ENCODE measurements around the gene ZNFX1.

The ZNFX1 gene

GRCh38 chr20:49260218-49260617 is 17.6 kb downstream of the ZNFX1 start:
- DNase-seq (ENCODE audit: low read depth) = no peak
- Histone ChIP-seq H3K4me1 (ENCODE audit: control insufficient read depth, insufficient read depth, low read length) (no peaks in the 10 kb centered on the region), H3K4me3 (ENCODE audit: low read length) (no peak overlapping the region), H3K27me3 (replicated peaks; ENCODE audit: control insufficient read depth, insufficient read depth, low read length) (no peaks in the 10 kb centered on the region), H3K36me3 (ENCODE audit: control insufficient read depth, insufficient read depth, low read length, severe bottlenecking) (peaks cover 92% of the 10 kb centered on the region), H3K9ac (ENCODE audit: low read length) (no peak overlapping the region), H3K9me3 (ENCODE audit: control insufficient read depth, low read length) (no peaks in the 10 kb centered on the region)

GRCh38 chr20:49259799-49260198 is 18.1 kb downstream of the ZNFX1 start:
- Histone ChIP-seq H3K27me3 (replicated peaks; ENCODE audit: control insufficient read depth, insufficient read depth, low read length) (no peaks in the 10 kb centered on the region), H3K36me3 (ENCODE audit: control insufficient read depth, insufficient read depth, low read length, severe bottlenecking) (peaks cover 92% of the 10 kb centered on the region), H3K4me1 (ENCODE audit: control insufficient read depth, insufficient read depth, low read length) (no peaks in the 10 kb centered on the region)

GRCh38 chr20:49259284-49259683 is 18.6 kb downstream of the ZNFX1 start:
- DNase-seq (ENCODE audit: low read depth) = no peak
- Histone ChIP-seq H3K36me3 (ENCODE audit: control insufficient read depth, insufficient read depth, low read length, severe bottlenecking) (peaks cover 92% of the 10 kb centered on the region), H3K9me3 (ENCODE audit: control insufficient read depth, low read length) (no peaks in the 10 kb centered on the region), H3K4me1 (ENCODE audit: control insufficient read depth, insufficient read depth, low read length) (no peaks in the 10 kb centered on the region), H3K9ac (ENCODE audit: low read length) (no peak overlapping the region), H3K4me3 (ENCODE audit: low read length) (no peak overlapping the region), H3K27me3 (replicated peaks; ENCODE audit: control insufficient read depth, insufficient read depth, low read length) (no peaks in the 10 kb centered on the region)

More at GRCh38 chr20:49259799-49260198, 18.1 kb downstream of the ZNFX1 start:
- no peak overlapping the region for H3K9ac ChIP-seq (ENCODE audit: low read length)
- no peaks in the 10 kb centered on the region for H3K9me3 ChIP-seq (ENCODE audit: control insufficient read depth, low read length)
- no peak for DNase-seq (ENCODE audit: low read depth)
- H3K4me3 ChIP-seq (ENCODE audit: low read length) = no peak overlapping the region

- no peak for DNase-seq (ENCODE audit: low read depth)
- Histone ChIP-seq H3K4me3 (ENCODE audit: low read length) (no peak overlapping the region), H3K9me3 (ENCODE audit: control insufficient read depth, low read length) (no peaks in the 10 kb centered on the region), H3K4me1 (ENCODE audit: control insufficient read depth, insufficient read depth, low read length) (no peaks in the 10 kb centered on the region), H3K27me3 (replicated peaks; ENCODE audit: control insufficient read depth, insufficient read depth, low read length) (no peaks in the 10 kb centered on the region), H3K9ac (ENCODE audit: low read length) (no peak overlapping the region), H3K36me3 (ENCODE audit: control insufficient read depth, insufficient read depth, low read length, severe bottlenecking) (peaks cover 92% of the 10 kb centered on the region)
Observed at GRCh38 chr20:49256261-49256660, 21.6 kb downstream of the ZNFX1 start.

GRCh38 chr20:49252556-49253350 is 25.1 kb downstream of the ZNFX1 start:
- no peak overlapping the region for H3K4me3 ChIP-seq (ENCODE audit: low read length)
- H3K9ac ChIP-seq (ENCODE audit: low read length) = no peak overlapping the region
- no peak for DNase-seq (ENCODE audit: low read depth)
- no peaks in the 10 kb centered on the region for H3K9me3 ChIP-seq (ENCODE audit: control insufficient read depth, low read length)
- no peaks in the 10 kb centered on the region for H3K27me3 ChIP-seq (replicated peaks; ENCODE audit: control insufficient read depth, insufficient read depth, low read length)
- H3K36me3 ChIP-seq (ENCODE audit: control insufficient read depth, insufficient read depth, low read length, severe bottlenecking) = peaks cover 99% of the 10 kb centered on the region
- no peaks in the 10 kb centered on the region for H3K4me1 ChIP-seq (ENCODE audit: control insufficient read depth, insufficient read depth, low read length)

GRCh38 chr20:49248879-49249665 is 28.8 kb downstream of the ZNFX1 start:
- peaks cover 94% of the 10 kb centered on the region for H3K36me3 ChIP-seq (ENCODE audit: control insufficient read depth, insufficient read depth, low read length, severe bottlenecking)
- no peaks in the 10 kb centered on the region for H3K4me1 ChIP-seq (ENCODE audit: control insufficient read depth, insufficient read depth, low read length)

GRCh38 chr20:49248301-49248700 is 29.6 kb downstream of the ZNFX1 start:
- H3K27me3 ChIP-seq (replicated peaks; ENCODE audit: control insufficient read depth, insufficient read depth, low read length) = no peaks in the 10 kb centered on the region
- no peak for DNase-seq (ENCODE audit: low read depth)
- H3K4me3 ChIP-seq (ENCODE audit: low read length) = no peak overlapping the region
- no peaks in the 10 kb centered on the region for H3K4me1 ChIP-seq (ENCODE audit: control insufficient read depth, insufficient read depth, low read length)
- no peak overlapping the region for H3K9ac ChIP-seq (ENCODE audit: low read length)
- no peaks in the 10 kb centered on the region for H3K9me3 ChIP-seq (ENCODE audit: control insufficient read depth, low read length)
- H3K36me3 ChIP-seq (ENCODE audit: control insufficient read depth, insufficient read depth, low read length, severe bottlenecking) = peaks cover 94% of the 10 kb centered on the region

More at GRCh38 chr20:49248879-49249665, 28.8 kb downstream of the ZNFX1 start:
- H3K9me3 ChIP-seq (ENCODE audit: control insufficient read depth, low read length) = no peaks in the 10 kb centered on the region
- H3K27me3 ChIP-seq (replicated peaks; ENCODE audit: control insufficient read depth, insufficient read depth, low read length) = no peaks in the 10 kb centered on the region
- H3K9ac ChIP-seq (ENCODE audit: low read length) = no peak overlapping the region
- no peak overlapping the region for H3K4me3 ChIP-seq (ENCODE audit: low read length)
- no peak for DNase-seq (ENCODE audit: low read depth)

GRCh38 chr20:49247792-49248191 is 30.1 kb downstream of the ZNFX1 start:
- no peak for DNase-seq (ENCODE audit: low read depth)
- no peak overlapping the region for H3K4me3 ChIP-seq (ENCODE audit: low read length)
- no peak overlapping the region for H3K9ac ChIP-seq (ENCODE audit: low read length)
- H3K9me3 ChIP-seq (ENCODE audit: control insufficient read depth, low read length) = no peaks in the 10 kb centered on the region
- no peaks in the 10 kb centered on the region for H3K4me1 ChIP-seq (ENCODE audit: control insufficient read depth, insufficient read depth, low read length)
- H3K36me3 ChIP-seq (ENCODE audit: control insufficient read depth, insufficient read depth, low read length, severe bottlenecking) = peaks cover 94% of the 10 kb centered on the region
- no peaks in the 10 kb centered on the region for H3K27me3 ChIP-seq (replicated peaks; ENCODE audit: control insufficient read depth, insufficient read depth, low read length)

GRCh38 chr20:49247169-49247723 is 30.6 kb downstream of the ZNFX1 start:
- no peaks in the 10 kb centered on the region for H3K27me3 ChIP-seq (replicated peaks; ENCODE audit: control insufficient read depth, insufficient read depth, low read length)
- H3K4me3 ChIP-seq (ENCODE audit: low read length) = no peak overlapping the region
- H3K9me3 ChIP-seq (ENCODE audit: control insufficient read depth, low read length) = no peaks in the 10 kb centered on the region
- DNase-seq (ENCODE audit: low read depth) = no peak
- peaks cover 94% of the 10 kb centered on the region for H3K36me3 ChIP-seq (ENCODE audit: control insufficient read depth, insufficient read depth, low read length, severe bottlenecking)
- no peaks in the 10 kb centered on the region for H3K4me1 ChIP-seq (ENCODE audit: control insufficient read depth, insufficient read depth, low read length)
- no peak overlapping the region for H3K9ac ChIP-seq (ENCODE audit: low read length)

GRCh38 chr20:49245921-49246740 is 31.7 kb downstream of the ZNFX1 start:
- no peak overlapping the region for H3K4me3 ChIP-seq (ENCODE audit: low read length)
- H3K27me3 ChIP-seq (replicated peaks; ENCODE audit: control insufficient read depth, insufficient read depth, low read length) = no peaks in the 10 kb centered on the region
- peak; percentile 71 for DNase-seq (ENCODE audit: low read depth)
- H3K9me3 ChIP-seq (ENCODE audit: control insufficient read depth, low read length) = no peaks in the 10 kb centered on the region
- H3K36me3 ChIP-seq (ENCODE audit: control insufficient read depth, insufficient read depth, low read length, severe bottlenecking) = peaks cover 94% of the 10 kb centered on the region
- no peaks in the 10 kb centered on the region for H3K4me1 ChIP-seq (ENCODE audit: control insufficient read depth, insufficient read depth, low read length)
- H3K9ac ChIP-seq (ENCODE audit: low read length) = no peak overlapping the region
